Colonic mucosa (tissue), 4 donors: ENCODE measurements around the gene SPATA4. TPM values are rescaled to one million over a fixed set of nuclear protein-coding genes. Genes with fewer than 3 reads are reported as not detected.

ENCODE experiments used
- DNase-seq: peaks from one replicate; pipeline ENCODE4 v3.0.0-alpha.2; 2020
- H3K27ac ChIP-seq: fragments of 200-600 bp; one replicate; pipeline ENCODE4 v1.8.0; 2021
- H3K27me3 ChIP-seq: fragments of 200-600 bp; one replicate; pipeline ENCODE4 v1.8.0; 2021
- H3K36me3 ChIP-seq: fragments of 200-600 bp; one replicate; pipeline ENCODE4 v1.8.0; 2021
- H3K4me1 ChIP-seq: fragments of 200-600 bp; one replicate; pipeline ENCODE4 v1.8.0; 2021; ENCODE audit warnings: mild to moderate bottlenecking
- H3K4me3 ChIP-seq: fragments of 200-600 bp; one replicate; pipeline ENCODE4 v1.8.0; 2021
- H3K9ac ChIP-seq, 2 donors: one replicate each; pipeline ENCODE4 v1.7.0; 2013; ENCODE audit warnings: control low read depth in 2 of 2, low read depth in 2 of 2, low read length in 2 of 2
- H3K9me3 ChIP-seq: fragments of 200-600 bp; one replicate; pipeline ENCODE4 v1.8.0; 2021
- intact Hi-C: fragments of 100-400 bp; cut with DNase I; formaldehyde crosslinking; loops from one replicate; pipeline ENCODE4 v1.14.1; 2022
- total RNA-seq, 2 donors: library from RNA; stranded (reverse); fragmentation: NEBNext Ultra II Directional in 1 of 2; extraction: Animal tissue kit (Norgen Biotek cat#: 25700) in 1 of 2; gene quantifications; one replicate each; pipeline ENCODE4 v1.2.1, GENCODE V29; 2021
- TF ChIP-seq, protein P1 (sequence below): fragments of 200-600 bp; IDR thresholded peaks from one replicate; pipeline ENCODE4 v1.8.0; 2022; ENCODE audit warnings: antibody characterized with exemption, mild to moderate bottlenecking
- donor health status: healthy.
- donor health status: DM: no; HTN: no; CAD: no.
- donor health status: DM: no; HTN: no; CAD: no.

The SPATA4 gene
- total RNA-seq, 2 donors from 2014 or later: not detected

- TF ChIP-seq, protein P1, sequence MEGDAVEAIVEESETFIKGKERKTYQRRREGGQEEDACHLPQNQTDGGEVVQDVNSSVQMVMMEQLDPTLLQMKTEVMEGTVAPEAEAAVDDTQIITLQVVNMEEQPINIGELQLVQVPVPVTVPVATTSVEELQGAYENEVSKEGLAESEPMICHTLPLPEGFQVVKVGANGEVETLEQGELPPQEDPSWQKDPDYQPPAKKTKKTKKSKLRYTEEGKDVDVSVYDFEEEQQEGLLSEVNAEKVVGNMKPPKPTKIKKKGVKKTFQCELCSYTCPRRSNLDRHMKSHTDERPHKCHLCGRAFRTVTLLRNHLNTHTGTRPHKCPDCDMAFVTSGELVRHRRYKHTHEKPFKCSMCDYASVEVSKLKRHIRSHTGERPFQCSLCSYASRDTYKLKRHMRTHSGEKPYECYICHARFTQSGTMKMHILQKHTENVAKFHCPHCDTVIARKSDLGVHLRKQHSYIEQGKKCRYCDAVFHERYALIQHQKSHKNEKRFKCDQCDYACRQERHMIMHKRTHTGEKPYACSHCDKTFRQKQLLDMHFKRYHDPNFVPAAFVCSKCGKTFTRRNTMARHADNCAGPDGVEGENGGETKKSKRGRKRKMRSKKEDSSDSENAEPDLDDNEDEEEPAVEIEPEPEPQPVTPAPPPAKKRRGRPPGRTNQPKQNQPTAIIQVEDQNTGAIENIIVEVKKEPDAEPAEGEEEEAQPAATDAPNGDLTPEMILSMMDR: no peak
- no peak overlapping the region for H3K9ac ChIP-seq
- intact Hi-C loops: loop anchor here (5.0 kb wide), 2 partner anchors 127 to 192 kb away; no protein-coding TSS in a partner anchor
- H3K27ac ChIP-seq: no peak overlapping the region
- H3K4me3 ChIP-seq: no peak overlapping the region
- no peaks in the 10 kb centered on the region for H3K4me1 ChIP-seq
- H3K27me3 ChIP-seq: no peaks in the 10 kb centered on the region
- no peak for DNase-seq
- H3K9me3 ChIP-seq: no peaks in the 10 kb centered on the region
- no peaks in the 10 kb centered on the region for H3K36me3 ChIP-seq
Measured at GRCh38 chr4:176149680-176150355, 45.6 kb downstream of the SPATA4 start.

GRCh38 chr4:176142253-176142652, 53.1 kb downstream of the SPATA4 start:
- Histone ChIP-seq H3K4me1 (no peaks in the 10 kb centered on the region), H3K36me3 (no peaks in the 10 kb centered on the region), H3K27me3 (no peaks in the 10 kb centered on the region), H3K9me3 (no peaks in the 10 kb centered on the region), H3K9ac (no peak overlapping the region), H3K27ac (no peak overlapping the region), H3K4me3 (no peak overlapping the region)
- no peak for DNase-seq
- intact Hi-C loops: no loop called here
- TF ChIP-seq, protein P1: no peak

DNA sequence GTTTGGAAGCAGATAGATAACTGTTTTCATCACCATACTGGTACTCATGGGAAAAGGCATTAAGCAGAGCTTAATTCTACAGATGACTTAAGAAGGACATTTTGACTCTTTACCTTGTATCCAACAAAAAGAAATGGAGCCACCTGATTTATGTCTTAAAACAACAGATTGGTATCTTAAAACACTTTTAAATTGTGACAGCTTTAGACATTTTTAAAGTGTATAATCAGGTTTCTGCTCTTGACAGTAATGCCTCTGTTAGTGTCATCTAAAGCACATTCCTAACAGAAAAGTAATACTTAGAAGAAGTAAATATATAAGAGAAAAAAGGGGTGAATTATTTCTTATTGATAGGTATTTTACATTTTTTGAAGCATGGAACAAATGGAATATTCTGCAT, 55.9 kb downstream of the SPATA4 start:
- DNase-seq: no peak
- no peaks in the 10 kb centered on the region for H3K36me3 ChIP-seq
- H3K9ac ChIP-seq: no peak overlapping the region
- no peaks in the 10 kb centered on the region for H3K4me1 ChIP-seq
- intact Hi-C loops: no loop called here
- no peaks in the 10 kb centered on the region for H3K9me3 ChIP-seq
- H3K27ac ChIP-seq: no peak overlapping the region
- TF ChIP-seq, protein P1: no peak
- no peaks in the 10 kb centered on the region for H3K27me3 ChIP-seq
- H3K4me3 ChIP-seq: no peak overlapping the region

- Histone ChIP-seq H3K4me3 (no peak overlapping the region), H3K4me1 (no peaks in the 10 kb centered on the region), H3K36me3 (no peaks in the 10 kb centered on the region), H3K9me3 (no peaks in the 10 kb centered on the region), H3K9ac (no peak overlapping the region), H3K27me3 (no peaks in the 10 kb centered on the region), H3K27ac (no peak overlapping the region)
- TF ChIP-seq, protein P1: no peak
- no peak for DNase-seq
- intact Hi-C loops: no loop called here
Measured at GRCh38 chr4:176137631-176138030, 57.8 kb downstream of the SPATA4 start.

DNA sequence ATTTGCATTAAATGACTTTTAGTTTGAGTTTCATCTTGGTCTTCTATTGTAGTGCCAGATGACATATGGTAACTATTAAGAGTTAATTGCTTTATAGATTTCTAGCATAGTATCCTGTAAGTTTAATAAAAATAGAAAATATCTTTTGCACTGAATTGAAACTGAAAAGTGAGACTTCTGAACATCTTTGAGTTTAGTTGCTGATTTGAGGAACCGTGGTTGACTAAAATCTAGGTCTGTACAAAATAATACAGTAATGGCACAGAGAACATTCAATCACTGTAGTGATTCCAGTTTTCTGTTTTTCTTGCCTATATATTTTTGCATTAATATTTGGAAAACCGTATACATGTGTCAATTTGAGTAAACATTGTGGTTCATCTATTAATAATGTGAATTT, 60.7 kb downstream of the SPATA4 start:
- no peak for DNase-seq
- no peak overlapping the region for H3K4me3 ChIP-seq
- intact Hi-C loops: no loop called here
- no peaks in the 10 kb centered on the region for H3K9me3 ChIP-seq
- no peaks in the 10 kb centered on the region for H3K36me3 ChIP-seq
- H3K27me3 ChIP-seq: no peaks in the 10 kb centered on the region
- H3K27ac ChIP-seq: no peak overlapping the region
- TF ChIP-seq, protein P1: no peak
- H3K9ac ChIP-seq: no peak overlapping the region
- H3K4me1 ChIP-seq: no peaks in the 10 kb centered on the region

Other genes with a start within 250 kb of the SPATA4 start
- 1 to 10 TPM; 1.2 to 1.6 TPM for gene WDR17, start 129.7 kb downstream of the SPATA4 start, total RNA-seq
- 1 to 10 TPM in 1 of 2 donors, not detected in 1; 1.7 TPM for gene ASB5, start 73.6 kb upstream of the SPATA4 start, total RNA-seq
- gene SPCS3, start 124.4 kb upstream of the SPATA4 start, total RNA-seq: 100 to 1,000 TPM; 116 to 147 TPM